Adipose tissue (tissue), 3 donors: ENCODE results near the gene ARL5C. TPM values are rescaled to one million over a fixed set of nuclear protein-coding genes. Genes with fewer than 3 reads are reported as not detected.
"Not testable (repeated sequence)": the region's sequence is repeated elsewhere in the genome, so short reads cannot be mapped to it uniquely, and the experiment has no call there.

Experiments used
- H3K27ac ChIP-seq: one replicate; pipeline ENCODE4 v1.5.1; 2013; ENCODE audit warnings: low read depth, low read length
- WGBS, 3 donors: extraction: QIAGEN DNeasy Blood & Tissue Kit; methylation state at CpG; one replicate each; pipeline ENCODE4 v1.1.7; 2013; 5-methylcytosine and 5-hydroxymethylcytosine counted together
- polyA plus RNA-seq, 3 donors: library from polyadenylated mRNA; stranded (reverse); fragments of 200-250 nt; gene quantifications; one replicate each; pipeline ENCODE4 v1.2.3, GENCODE V29; 2013
- donor health status: healthy with polysubstance abuse.
- donor health status: Bipolar disorder and iron deficiency.
- donor health status: healthy.

ARL5C gene
- polyA plus RNA-seq, 3 donors: 0.07 TPM; not detected in 2

- no peak overlapping the region for H3K27ac ChIP-seq
- WGBS, 3 donors: 53 to 86% (median 84%) methylated on average over 5 of the region's 5 CpGs
Measured at GRCh38 chr17:39171933-39172332, 6.0 kb upstream of the ARL5C start.

- H3K27ac ChIP-seq: no peak overlapping the region
- WGBS, 3 donors: 64 to 86% (median 77%) methylated on average over 6 of the region's 6 CpGs
Measured at GRCh38 chr17:39170558-39170957, 4.6 kb upstream of the ARL5C start.

- WGBS, 3 donors: 45 to 79% (median 47%) methylated on average over 4 of the region's 4 CpGs
- H3K27ac ChIP-seq: no peak overlapping the region
Measured at GRCh38 chr17:39170109-39170508, 4.1 kb upstream of the ARL5C start.

- no peak overlapping the region for H3K27ac ChIP-seq
- 70 to 89% (median 70%) methylated on average over 3 of the region's 3 CpGs for WGBS, 3 donors
Measured at GRCh38 chr17:39169518-39169917, 3.6 kb upstream of the ARL5C start.

- WGBS, 3 donors: 58 to 82% (median 60%) methylated on average over 14 of the region's 14 CpGs
- H3K27ac ChIP-seq: no peak overlapping the region
Measured at GRCh38 chr17:39169101-39169500, 3.1 kb upstream of the ARL5C start.

- 94 to 96% (median 95%) methylated on average over 10 of the region's 10 CpGs for WGBS, 3 donors
- not testable (repeated sequence) for H3K27ac ChIP-seq
Measured at GRCh38 chr17:39168503-39168902, 2.5 kb upstream of the ARL5C start.

GRCh38 chr17:39167476-39167875, 1.5 kb upstream of the ARL5C start:
- H3K27ac ChIP-seq: no peak overlapping the region
- 23 to 28% (median 25%) methylated on average over 2 of the region's 2 CpGs for WGBS, 3 donors

GRCh38 chr17:39166437-39167335, 725 bp upstream of the ARL5C start:
- 39 to 53% (median 52%) methylated on average over 7 of the region's 7 CpGs for WGBS, 3 donors
- no peak overlapping the region for H3K27ac ChIP-seq

- no peak overlapping the region for H3K27ac ChIP-seq
- 7 to 21% (median 8%) methylated on average over 51 of the region's 51 CpGs for WGBS, 3 donors
Measured at GRCh38 chr17:39165178-39165840, 652 bp downstream of the ARL5C start.

GRCh38 chr17:39164675-39165143, 1.3 kb downstream of the ARL5C start:
- 0 to 1% (median 1%) methylated on average over 14 to 15 of the region's 15 CpGs for WGBS, 3 donors
- no peak overlapping the region for H3K27ac ChIP-seq

- H3K27ac ChIP-seq: no peak overlapping the region
- WGBS, 3 donors: 71 to 74% (median 71%) methylated on average over 2 of the region's 2 CpGs
Measured at GRCh38 chr17:39161962-39162361, 4.0 kb downstream of the ARL5C start.

GRCh38 chr17:39158623-39159022, 7.3 kb downstream of the ARL5C start:
- H3K27ac ChIP-seq: no peak overlapping the region
- whole genome bisulfite sequencing, 3 donors: 80 to 92% (median 91%) methylated on average over 2 of the region's 2 CpGs

- 73 to 81% (median 76%) methylated on average over 7 of the region's 7 CpGs for WGBS, 3 donors
- no peak overlapping the region for H3K27ac ChIP-seq
Measured at GRCh38 chr17:39156491-39156890, 9.5 kb downstream of the ARL5C start.

- H3K27ac ChIP-seq: no peak overlapping the region
- WGBS, 3 donors: 41 to 56% (median 53%) methylated on average over 2 of the region's 2 CpGs
Measured at GRCh38 chr17:39155654-39156053, 10.3 kb downstream of the ARL5C start.

GRCh38 chr17:39153599-39154051, 12.3 kb downstream of the ARL5C start:
- peak overlapping the region; percentile 51 for H3K27ac ChIP-seq
- WGBS, 3 donors: 0 to 1% (median 0%) methylated on average over 16 of the region's 16 CpGs

- H3K27ac ChIP-seq: no peak overlapping the region
Measured at GRCh38 chr17:39151943-39152818, 13.8 kb downstream of the ARL5C start.

GRCh38 chr17:39151150-39151942, 14.6 kb downstream of the ARL5C start, which contains the start of gene PLXDC1:
Gene PLXDC1, minus strand, starts transcription at chr17:39151637. Its CDS starts 200 bp downstream, at chr17:39151437.
- 2 to 4% (median 2%) methylated on average over 34 to 67 of the region's 68 CpGs for WGBS, 3 donors
- H3K27ac ChIP-seq: no peak within 1 kb of the TSS

More at GRCh38 chr17:39151943-39152818, 13.8 kb downstream of the ARL5C start:
- WGBS, 3 donors: 11 to 24% (median 11%) methylated on average over 25 of the region's 25 CpGs

GRCh38 chr17:39150795-39151149, 15.2 kb downstream of the ARL5C start:
- 38 to 42% (median 40%) methylated on average over 4 to 5 of the region's 5 CpGs for WGBS, 3 donors
- no peak overlapping the region for H3K27ac ChIP-seq
